Measurements from ENCODE around the gene COX5A.
"Not testable (repeated sequence)": the region's sequence is repeated elsewhere in the genome, so short reads cannot be mapped to it uniquely, and the experiment has no call there.

The COX5A gene

GRCh38 chr15:74955017-74955416, 17.1 kb upstream of the COX5A start:
- DNase-seq, result no peak

- no peak for DNase-seq
Observed at GRCh38 chr15:74954515-74954914, 16.6 kb upstream of the COX5A start.

GRCh38 chr15:74951006-74951405, 13.1 kb upstream of the COX5A start:
- DNase-seq, result no peak

GRCh38 chr15:74950078-74950908, 12.4 kb upstream of the COX5A start:
- DNase-seq, result peak; percentile 84

- no peak for DNase-seq
Observed at GRCh38 chr15:74937272-74937589, 642 bp downstream of the COX5A start.

GRCh38 chr15:74935193-74935592, 2.7 kb downstream of the COX5A start:
- not testable (repeated sequence) for DNase-seq

GRCh38 chr15:74933573-74933972, 4.3 kb downstream of the COX5A start:
- DNase-seq, result no peak

- DNase-seq, result no peak
Observed at GRCh38 chr15:74928771-74929198, 9.1 kb downstream of the COX5A start.

GRCh38 chr15:74924525-74924924, 13.3 kb downstream of the COX5A start:
- DNase-seq, result no peak

- DNase-seq, result no peak
Observed at GRCh38 chr15:74920456-74920855, 17.4 kb downstream of the COX5A start.

- DNase-seq, result no peak
Observed at GRCh38 chr15:74917676-74918075, 20.2 kb downstream of the COX5A start.

- DNase-seq, result not testable (repeated sequence)
Observed at GRCh38 chr15:74913799-74914198, 24.1 kb downstream of the COX5A start.

GRCh38 chr15:74913041-74913440, 24.8 kb downstream of the COX5A start:
- no peak for DNase-seq

- DNase-seq, result no peak
Observed at GRCh38 chr15:74908635-74909034, 29.2 kb downstream of the COX5A start.

- DNase-seq, result no peak
Observed at GRCh38 chr15:74907163-74907870, 30.6 kb downstream of the COX5A start.

- DNase-seq, result peak; percentile 89
Observed at GRCh38 chr15:74906450-74907162, 31.3 kb downstream of the COX5A start, which contains the start of gene FAM219B. FAM219B (minus strand) TSS chr15:74906851; CDS start chr15:74906800, 51 bp downstream.

- DNase-seq, result no peak
Observed at GRCh38 chr15:74906067-74906449, 31.8 kb downstream of the COX5A start.

GRCh38 chr15:74904190-74904805, 33.6 kb downstream of the COX5A start:
- DNase-seq, result no peak

GRCh38 chr15:74903676-74904075, 34.2 kb downstream of the COX5A start:
- DNase-seq, result no peak

GRCh38 chr15:74902295-74903075, 35.4 kb downstream of the COX5A start:
- no peak for DNase-seq

- DNase-seq, result peak; percentile 64
Observed at GRCh38 chr15:74901612-74902063, 36.2 kb downstream of the COX5A start.

- DNase-seq, result no peak
Observed at GRCh38 chr15:74897300-74897701, 40.6 kb downstream of the COX5A start.

Data from stimulated activated CD4-positive, alpha-beta T cell treated with anti-CD3 and anti-CD28 coated beads, Interleukin-15, amount 100 ng/mL, for 24 hours (primary cell).